ENCODE measurements around the gene EIF2B1.

Gene EIF2B1

DNA sequence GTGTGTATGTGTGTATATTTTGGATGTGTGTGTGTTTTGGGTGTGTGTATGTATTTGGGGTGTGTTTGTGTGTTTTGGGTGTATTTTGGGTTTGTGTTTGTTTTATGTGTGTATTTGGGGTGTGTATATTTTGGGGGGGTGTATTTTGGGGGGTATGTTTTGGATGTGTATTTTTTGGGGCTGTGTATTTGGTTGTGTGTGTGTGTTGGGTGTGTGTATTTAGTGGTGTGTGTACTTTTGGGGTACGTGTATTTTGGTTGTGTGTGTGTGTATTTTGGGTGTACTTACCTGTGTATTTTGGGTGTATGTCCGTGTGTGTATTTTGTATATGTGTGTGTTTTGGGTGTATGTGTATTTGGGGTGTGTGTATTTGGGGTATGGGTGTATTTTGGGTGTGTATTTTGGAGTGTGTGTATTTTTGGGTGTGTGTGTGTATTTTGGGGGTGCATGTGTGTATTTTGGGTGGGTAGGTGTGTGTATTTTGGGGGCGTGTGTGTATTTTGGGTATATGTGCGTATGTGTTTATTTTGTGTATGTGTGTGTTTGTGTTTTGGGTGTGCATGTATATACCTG, 20.7 kb upstream of the EIF2B1 start:
- H3K4me3 ChIP-seq (ENCODE audit: low read length), result no peak overlapping the region
- no peaks in the 10 kb centered on the region for H3K36me3 ChIP-seq (replicated peaks; ENCODE audit: insufficient read depth, low read length)
- H3K4me2 ChIP-seq (ENCODE audit: low read depth, low read length), result no peak overlapping the region

DNA sequence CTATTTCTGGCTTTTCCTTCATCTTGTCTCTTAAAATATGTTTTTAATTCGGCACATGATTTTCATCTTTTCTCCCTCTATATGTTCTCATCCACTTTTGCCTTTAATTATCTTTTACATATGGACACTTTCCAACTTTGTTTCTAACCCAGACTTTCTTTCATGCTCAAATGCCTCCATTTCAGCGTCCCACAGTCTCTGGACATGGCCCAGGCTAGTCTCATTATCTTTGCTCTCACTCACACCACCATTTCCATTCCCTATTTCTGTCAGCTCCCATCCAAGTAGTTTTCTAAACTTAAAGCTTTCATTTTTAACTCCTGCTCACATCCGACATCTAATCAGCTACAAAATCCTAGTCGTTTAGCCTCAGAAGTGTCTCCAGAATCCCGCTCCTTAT, 14.9 kb upstream of the EIF2B1 start:
- H4K20me1 ChIP-seq (ENCODE audit: insufficient read depth, low read length), result no peaks in the 10 kb centered on the region
- no peaks in the 10 kb centered on the region for H3K27me3 ChIP-seq (replicated peaks; ENCODE audit: insufficient read depth, low read length)
- no peaks in the 10 kb centered on the region for H3K36me3 ChIP-seq (replicated peaks; ENCODE audit: insufficient read depth, low read length)
- no peak overlapping the region for H3K4me2 ChIP-seq (ENCODE audit: low read depth, low read length)
- no peak for DNase-seq
- TF ChIP-seq EZH2 (optimal IDR thresholded peaks at IDR 0.05; ENCODE audit: low read depth, low read length) (no peak), CTCF (IDR thresholded peaks at IDR 0.05; ENCODE audit: low read length) (no peak), EZH2phosphoT487 (IDR thresholded peaks at IDR 0.05; ENCODE audit: low read length) (no peak)
- H3K4me3 ChIP-seq (ENCODE audit: low read length), result no peak overlapping the region
- no peaks in the 10 kb centered on the region for H3F3A ChIP-seq (ENCODE audit: insufficient read depth, low read length)
- H3K79me2 ChIP-seq (ENCODE audit: low read length), result no peaks in the 10 kb centered on the region
- no peak overlapping the region for H2AFZ ChIP-seq (ENCODE audit: low read length)
- no peaks in the 10 kb centered on the region for H3K9me2 ChIP-seq (replicated peaks; ENCODE audit: insufficient read depth, low read length)
- H3K4me1 ChIP-seq (ENCODE audit: low read length), result no peaks in the 10 kb centered on the region
- H3K9ac ChIP-seq (ENCODE audit: low read length), result no peak overlapping the region
- no peak overlapping the region for H3K27ac ChIP-seq (ENCODE audit: low read length)
- H3K9me3 ChIP-seq (replicated peaks; ENCODE audit: insufficient read depth, low read length), result no peaks in the 10 kb centered on the region

More for the DNA sequence above, 20.7 kb upstream of the EIF2B1 start:
- TF ChIP-seq CTCF (IDR thresholded peaks at IDR 0.05; ENCODE audit: low read length) (no peak), EZH2phosphoT487 (IDR thresholded peaks at IDR 0.05; ENCODE audit: low read length) (no peak), EZH2 (optimal IDR thresholded peaks at IDR 0.05; ENCODE audit: low read depth, low read length) (no peak)
- Histone ChIP-seq H3K27me3 (replicated peaks; ENCODE audit: insufficient read depth, low read length) (no peaks in the 10 kb centered on the region), H3K79me2 (ENCODE audit: low read length) (no peaks in the 10 kb centered on the region), H3K9me2 (replicated peaks; ENCODE audit: insufficient read depth, low read length) (no peaks in the 10 kb centered on the region), H3K4me1 (ENCODE audit: low read length) (no peaks in the 10 kb centered on the region), H3K9ac (ENCODE audit: low read length) (no peak overlapping the region), H3F3A (ENCODE audit: insufficient read depth, low read length) (no peaks in the 10 kb centered on the region), H2AFZ (ENCODE audit: low read length) (no peak overlapping the region), H3K9me3 (replicated peaks; ENCODE audit: insufficient read depth, low read length) (no peaks in the 10 kb centered on the region), H4K20me1 (ENCODE audit: insufficient read depth, low read length) (no peaks in the 10 kb centered on the region), H3K27ac (ENCODE audit: low read length) (no peak overlapping the region)
- DNase-seq, result no peak

DNA sequence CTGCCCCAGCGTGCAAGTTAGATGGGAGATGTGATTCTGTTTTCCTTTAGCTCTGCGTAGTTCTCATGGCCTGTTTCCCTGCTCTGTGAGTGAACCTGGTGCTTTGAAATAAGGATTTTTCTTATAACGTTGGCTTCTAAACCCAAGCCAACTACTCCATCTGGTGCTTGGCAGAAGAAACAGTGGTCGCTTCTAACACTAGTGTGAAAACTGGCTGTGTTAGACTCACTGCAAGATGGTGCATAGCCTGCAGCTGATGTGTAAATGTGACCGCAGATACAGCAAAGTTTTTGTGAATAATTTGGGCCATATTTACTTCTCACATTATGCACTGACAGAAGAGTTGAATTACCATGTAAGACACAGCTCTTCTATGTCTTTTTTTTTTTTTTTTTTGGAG, 12.4 kb upstream of the EIF2B1 start:
- Histone ChIP-seq H3F3A (ENCODE audit: insufficient read depth, low read length) (no peaks in the 10 kb centered on the region), H3K4me3 (ENCODE audit: low read length) (no peak overlapping the region), H3K9me2 (replicated peaks; ENCODE audit: insufficient read depth, low read length) (no peaks in the 10 kb centered on the region), H3K36me3 (replicated peaks; ENCODE audit: insufficient read depth, low read length) (no peaks in the 10 kb centered on the region), H3K9ac (ENCODE audit: low read length) (no peak overlapping the region), H3K27me3 (replicated peaks; ENCODE audit: insufficient read depth, low read length) (no peaks in the 10 kb centered on the region), H3K27ac (ENCODE audit: low read length) (no peak overlapping the region), H3K4me1 (ENCODE audit: low read length) (no peaks in the 10 kb centered on the region), H2AFZ (ENCODE audit: low read length) (no peak overlapping the region), H3K79me2 (ENCODE audit: low read length) (no peaks in the 10 kb centered on the region), H3K9me3 (replicated peaks; ENCODE audit: insufficient read depth, low read length) (no peaks in the 10 kb centered on the region), H3K4me2 (ENCODE audit: low read depth, low read length) (no peak overlapping the region), H4K20me1 (ENCODE audit: insufficient read depth, low read length) (no peaks in the 10 kb centered on the region)
- no peak for DNase-seq
- TF ChIP-seq EZH2phosphoT487 (IDR thresholded peaks at IDR 0.05; ENCODE audit: low read length), result no peak
- TF ChIP-seq CTCF (IDR thresholded peaks at IDR 0.05; ENCODE audit: low read length), result no peak
- no peak for TF ChIP-seq EZH2 (optimal IDR thresholded peaks at IDR 0.05; ENCODE audit: low read depth, low read length)

Data from MM.1S (cell line).